HG03460 (cell line): ENCODE measurements around the gene UBE3D.
A peak's percentile ranks its signal among the peaks of the same experiment; 100 is the strongest.
"Not testable (repeated sequence)": the region's sequence is repeated elsewhere in the genome, so short reads cannot be mapped to it uniquely, and the experiment has no call there.

Source experiments
- ATAC-seq: cut with Tn5 transposase; IDR thresholded peaks from one replicate; pipeline ENCODE4 v1.9.1; 2021; ENCODE audit not compliant: unreplicated experiment

UBE3D gene

DNA sequence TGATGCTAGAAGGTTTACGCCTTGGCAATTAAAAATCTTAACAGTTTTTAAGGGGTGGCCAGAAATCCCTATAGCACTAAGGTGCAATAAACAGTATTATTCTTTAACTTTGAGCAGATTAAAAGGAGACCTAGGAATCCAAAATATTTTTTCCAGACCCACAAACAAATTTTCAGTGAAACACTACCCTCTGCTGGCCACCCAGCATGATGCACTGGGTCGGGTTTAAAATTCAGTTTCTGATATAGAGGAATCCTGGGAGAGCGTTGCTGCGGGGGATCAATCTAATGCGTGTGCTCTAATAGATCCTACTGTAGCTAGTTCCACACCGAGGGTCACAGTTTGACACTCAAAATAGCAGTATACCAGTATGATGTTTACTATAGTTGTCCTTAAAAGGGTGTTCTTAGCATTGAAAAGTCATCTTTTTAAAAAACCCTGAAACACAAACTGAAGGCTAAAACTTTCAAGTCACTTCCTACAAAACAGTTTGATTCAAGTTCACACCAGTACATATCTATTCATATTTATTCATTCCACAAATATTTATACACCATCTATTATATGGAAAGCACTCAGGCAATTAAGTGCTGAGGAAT lies 10.2 kb downstream of the UBE3D start:
- ATAC-seq, result peak; percentile 44

DNA sequence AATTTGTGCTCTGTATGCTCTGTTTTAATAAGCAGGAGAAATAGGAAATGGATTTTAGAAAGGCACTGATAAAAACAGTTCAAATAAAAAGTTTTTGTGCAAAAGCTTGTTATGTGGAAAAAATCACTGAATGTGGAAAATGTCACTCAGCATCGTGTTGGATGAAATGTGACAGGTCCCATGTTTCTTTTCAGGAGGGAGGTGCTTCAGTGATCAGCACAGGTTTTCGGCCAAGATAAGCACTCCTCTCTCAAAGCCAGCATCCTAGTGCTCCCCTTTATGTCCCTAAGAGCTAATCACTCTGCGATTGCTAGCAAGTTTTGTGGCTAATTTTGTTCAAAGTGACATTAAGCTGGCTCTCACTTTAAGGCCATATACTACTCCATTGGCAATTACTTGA lies 12.0 kb downstream of the UBE3D start:
- no peak for ATAC-seq

GRCh38 chr6:83051377-83052172 lies 14.1 kb downstream of the UBE3D start:
- no peak for ATAC-seq

DNA sequence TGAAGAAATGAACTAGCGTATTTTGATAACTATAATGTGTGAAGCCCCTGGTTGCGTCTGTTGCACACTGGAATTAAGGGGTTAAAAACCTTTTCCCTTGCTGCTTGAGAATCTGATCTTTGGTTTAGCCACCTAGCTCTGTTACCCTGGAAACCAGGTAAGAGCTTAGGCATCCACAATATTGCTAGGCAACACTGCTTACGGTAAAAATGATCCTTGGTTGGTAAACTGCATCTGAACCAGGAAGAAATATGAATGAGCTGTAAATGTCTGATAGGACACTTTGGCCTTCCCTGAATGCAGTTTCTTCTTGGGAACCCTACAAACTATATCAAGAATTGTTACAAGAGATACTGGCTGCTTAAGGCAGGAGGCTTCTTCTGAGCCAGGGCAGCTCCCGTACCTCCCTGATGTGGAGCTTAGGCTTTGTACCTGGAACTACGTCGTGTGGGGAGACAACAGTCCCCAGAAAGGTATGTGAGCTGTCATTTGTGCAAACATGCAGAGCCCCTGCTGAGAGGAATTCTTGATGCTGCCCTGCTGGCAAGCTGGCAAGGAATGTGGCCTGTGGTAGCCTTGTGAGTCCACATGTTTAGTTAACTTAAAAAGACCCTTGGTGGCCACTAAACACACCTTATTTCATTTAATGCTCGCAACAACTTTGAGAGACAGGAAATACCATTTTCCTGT lies 18.4 kb downstream of the UBE3D start:
- ATAC-seq, result no peak

GRCh38 chr6:83044091-83044768 lies 21.4 kb downstream of the UBE3D start:
- ATAC-seq, result no peak

- ATAC-seq, result no peak
Observed at GRCh38 chr6:83042467-83043053, 23.1 kb downstream of the UBE3D start.

GRCh38 chr6:83038246-83038645 lies 27.4 kb downstream of the UBE3D start:
- ATAC-seq, result no peak

GRCh38 chr6:83031689-83032088 lies 34.0 kb downstream of the UBE3D start:
- no peak for ATAC-seq

- no peak for ATAC-seq
Observed at GRCh38 chr6:83019741-83020140, 45.9 kb downstream of the UBE3D start.

DNA sequence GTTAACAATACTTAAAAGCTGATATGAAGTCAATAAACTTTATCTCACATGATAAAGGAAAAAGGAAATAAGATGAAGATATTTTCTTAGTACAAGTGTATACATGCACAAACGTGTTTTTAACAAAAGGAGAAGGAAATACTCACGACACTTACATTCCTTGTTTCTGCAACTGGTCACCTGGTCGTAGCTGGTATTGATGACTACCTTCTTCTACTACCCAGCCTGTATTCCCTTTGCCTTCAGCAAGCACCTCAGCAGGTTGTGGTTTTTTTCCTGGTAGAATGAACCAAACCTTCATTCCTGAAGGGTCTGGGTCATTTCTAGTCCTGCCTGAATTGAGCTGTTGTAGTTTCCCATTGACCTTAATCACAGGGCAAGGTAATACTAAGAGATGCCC lies 54.5 kb downstream of the UBE3D start:
- ATAC-seq, result not testable (repeated sequence)

DNA sequence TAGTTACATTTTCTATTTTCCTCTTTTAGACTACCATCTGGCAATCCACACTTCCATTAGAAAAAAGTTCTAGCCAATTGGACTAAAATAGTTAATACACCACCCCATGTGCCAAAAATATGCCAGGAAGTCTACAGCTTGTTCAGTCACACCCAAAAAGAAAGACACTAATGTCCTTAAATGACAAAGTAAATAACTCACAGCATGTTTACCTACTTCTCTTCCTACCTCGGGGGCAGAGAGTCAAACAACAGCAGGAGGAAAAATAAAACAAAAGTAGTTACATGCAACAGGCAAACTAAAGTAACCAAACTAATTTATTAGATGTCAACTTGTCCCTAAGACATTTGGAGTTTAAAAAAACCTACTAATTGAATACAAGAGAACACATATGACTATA lies 57.0 kb downstream of the UBE3D start:
- no peak for ATAC-seq

DNA sequence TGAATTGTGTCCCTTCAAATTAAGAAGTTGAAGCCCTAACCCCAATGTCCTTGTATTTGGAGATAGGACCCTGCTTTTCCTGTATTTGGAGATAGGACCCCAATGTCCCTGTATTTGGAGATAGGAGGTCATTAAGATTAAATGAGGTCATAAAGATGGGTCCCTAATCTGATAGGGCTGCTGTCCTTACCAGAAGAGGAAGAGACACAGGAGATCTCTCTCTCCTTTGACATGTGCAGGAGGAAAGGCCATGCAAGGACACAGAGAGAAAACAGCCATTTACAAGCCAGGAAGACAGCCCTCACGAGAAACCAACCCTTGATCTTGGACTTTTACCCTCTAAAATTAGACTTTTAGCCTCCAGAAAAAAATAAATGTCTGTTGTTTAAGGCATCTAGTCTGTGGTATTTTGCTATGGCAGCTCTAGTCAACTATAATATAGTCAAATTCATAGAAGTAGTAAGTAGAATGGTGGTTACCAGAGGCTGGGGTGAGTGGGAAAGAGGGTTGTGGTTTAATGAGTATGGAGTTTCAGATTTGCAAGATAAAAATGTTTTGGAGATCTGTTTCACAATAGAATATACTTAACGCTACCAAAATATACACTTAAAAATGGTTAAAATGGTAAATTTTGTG lies 59.3 kb downstream of the UBE3D start:
- no peak for ATAC-seq

DNA sequence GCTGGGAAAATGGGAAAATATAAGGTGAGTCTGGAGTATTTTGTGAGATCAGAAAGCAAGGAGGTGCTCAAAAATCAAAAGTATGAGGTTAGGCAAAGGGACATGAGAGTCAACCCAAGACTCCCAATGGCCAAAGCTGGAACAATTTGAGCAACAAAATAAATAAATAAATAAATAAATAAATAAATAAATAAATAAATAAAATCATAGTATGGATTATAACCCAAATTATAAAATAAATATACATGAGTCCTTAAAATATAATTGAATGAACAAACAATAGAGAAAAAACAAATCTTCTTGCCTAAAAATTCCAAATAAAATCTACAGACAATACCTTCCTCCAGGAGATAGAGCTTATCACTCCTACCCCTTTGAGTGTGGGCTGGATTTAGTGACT lies 69.5 kb downstream of the UBE3D start:
- ATAC-seq, result no peak

DNA sequence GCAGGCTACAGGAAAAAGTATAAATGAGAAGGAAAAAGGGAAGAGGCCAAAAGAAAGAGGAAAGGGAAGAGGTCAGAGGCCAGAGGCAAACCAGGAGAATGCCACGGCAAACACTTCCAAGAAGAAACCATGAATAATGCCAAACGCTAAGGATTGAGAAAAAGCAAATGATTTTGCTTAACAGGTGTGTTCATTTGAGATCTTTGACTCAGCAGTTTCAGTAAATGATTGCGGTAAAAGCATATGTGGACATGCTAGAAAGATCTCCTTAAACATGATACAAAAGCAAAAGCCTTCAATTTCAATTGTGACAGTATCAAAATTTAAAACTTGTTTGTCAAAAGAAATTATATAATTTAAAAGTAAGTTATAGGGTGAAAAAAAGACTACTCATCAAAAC lies 70.6 kb downstream of the UBE3D start:
- ATAC-seq, result no peak

DNA sequence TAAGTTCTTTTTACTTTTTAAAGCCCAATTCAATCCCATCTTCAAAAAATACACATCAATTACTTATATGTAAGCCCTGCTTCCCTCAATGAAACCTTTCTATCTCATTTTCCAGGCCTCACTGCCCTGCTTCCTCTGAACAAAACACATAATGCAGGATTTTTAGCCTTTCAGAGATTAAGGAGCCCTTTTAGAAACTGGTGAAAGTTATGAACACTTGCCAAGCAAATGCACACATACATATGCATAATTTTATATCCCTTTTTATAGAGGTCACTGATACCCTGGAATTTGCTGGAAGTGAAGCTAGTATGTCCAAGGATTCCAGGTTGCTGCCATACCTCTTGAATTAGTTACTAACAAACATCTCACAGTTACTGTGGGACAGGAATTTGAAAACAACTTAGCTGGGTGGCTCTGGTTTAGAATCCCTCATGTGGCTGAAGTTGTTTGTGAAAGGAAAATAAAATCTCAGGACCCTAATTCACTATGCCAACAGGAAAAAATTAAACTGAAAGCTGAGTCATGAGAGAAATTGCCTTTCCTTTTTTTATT lies 75.8 kb downstream of the UBE3D start:
- ATAC-seq, result no peak

- ATAC-seq, result no peak
Observed at GRCh38 chr6:82988930-82989351, 76.7 kb downstream of the UBE3D start.

DNA sequence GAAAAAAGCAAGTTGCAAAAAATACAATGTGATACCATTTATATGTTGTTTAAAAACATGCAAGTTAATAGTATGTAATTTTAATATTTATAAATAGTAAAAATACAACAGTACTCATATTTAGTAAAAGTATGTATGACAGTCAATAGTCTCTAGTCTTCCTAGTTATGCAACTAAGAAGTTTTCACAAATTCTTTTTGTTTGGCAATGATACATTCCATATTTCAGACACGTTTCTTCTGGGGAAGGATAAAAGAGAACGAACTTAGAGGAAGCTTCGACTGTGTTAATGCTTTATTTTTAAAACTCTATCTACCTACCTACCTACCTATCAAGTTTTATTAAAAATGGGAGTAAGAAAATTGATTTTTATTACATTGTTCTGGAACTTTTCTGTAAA lies 77.7 kb downstream of the UBE3D start:
- no peak for ATAC-seq

DNA sequence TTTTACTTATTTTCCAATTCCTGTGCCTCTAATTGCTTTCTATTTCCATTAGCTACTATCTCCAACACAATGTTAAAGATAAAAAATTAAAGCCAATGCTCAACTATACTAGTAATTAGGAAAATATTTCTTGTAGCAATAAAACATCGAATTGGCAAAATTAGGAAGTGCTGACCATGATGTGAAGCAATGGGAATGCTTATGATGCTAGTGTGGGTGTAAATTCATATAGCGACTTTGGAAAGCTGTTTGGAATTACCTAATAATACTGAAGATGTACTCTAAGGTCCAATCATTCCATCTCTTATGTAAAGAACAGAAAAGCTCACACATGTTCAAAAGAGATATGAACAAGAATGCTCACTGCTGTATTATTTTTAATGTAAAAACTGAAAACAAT lies 78.2 kb downstream of the UBE3D start:
- no peak for ATAC-seq

DNA sequence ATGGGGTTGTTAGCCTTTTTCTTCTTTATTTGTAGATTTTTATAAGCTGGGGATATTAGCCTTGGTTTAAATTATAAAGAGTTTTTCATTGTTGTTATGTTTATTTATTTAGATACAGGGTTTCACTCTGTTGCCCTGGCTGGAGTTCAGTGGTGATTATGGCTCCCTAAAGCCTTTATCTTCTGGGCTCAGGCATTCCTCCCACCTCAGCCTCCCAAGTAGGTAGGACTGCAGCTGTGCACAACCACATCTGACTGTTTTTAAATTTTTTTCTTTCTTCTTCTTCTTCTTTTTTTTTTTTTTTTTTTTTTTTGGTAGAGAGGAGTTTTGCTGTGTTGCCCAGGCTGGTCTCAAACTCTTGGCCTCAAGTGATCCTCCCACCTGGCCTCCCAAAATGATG lies 80.9 kb downstream of the UBE3D start:
- no peak for ATAC-seq

DNA sequence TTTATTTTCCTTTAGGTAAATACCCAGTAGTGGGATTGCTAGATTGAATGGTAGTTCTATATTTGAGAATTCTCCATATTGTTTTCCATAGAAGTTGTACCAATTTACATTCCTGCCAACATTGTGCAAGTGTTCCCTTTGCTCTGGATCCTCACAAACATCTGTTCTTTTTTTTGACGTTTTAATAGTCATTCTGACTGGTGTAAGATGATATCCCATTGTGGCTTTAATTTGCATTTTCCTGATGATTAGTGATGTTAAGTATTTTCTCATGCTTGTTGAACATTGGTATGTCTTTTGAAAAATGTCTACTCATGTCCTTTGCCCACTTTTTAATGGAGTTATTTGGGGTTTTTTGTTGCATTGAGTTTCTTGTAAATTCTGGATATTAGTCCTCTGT lies 85.6 kb downstream of the UBE3D start:
- no peak for ATAC-seq
